ENCODE data around the gene ARHGAP28. TPM values are rescaled to one million over a fixed set of nuclear protein-coding genes. Genes with fewer than 3 reads are reported as not detected.

Gene ARHGAP28
- total and polyA plus RNA-seq, 3 experiments from 2014 or later, result not detected

GRCh38 chr18:6781796-6782195, 52.3 kb downstream of the ARHGAP28 start:
- Histone ChIP-seq H3K4me3 (ENCODE audit: low read length) (no peak overlapping the region), H3K9me3 (ENCODE audit: low read length) (no peaks in the 10 kb centered on the region), H3K36me3 (ENCODE audit: insufficient read depth, low read length) (no peaks in the 10 kb centered on the region), H3K4me1 (ENCODE audit: insufficient read depth, low read length) (no peaks in the 10 kb centered on the region), H3K27ac (ENCODE audit: low read depth, low read length) (no peak overlapping the region), H3K27me3 (ENCODE audit: insufficient read depth, low read length, poor library complexity, severe bottlenecking) (no peaks in the 10 kb centered on the region)
- CTCF ChIA-PET, result no interaction called here
- Mint-ChIP-seq H3K36me3 (no peaks in the 10 kb centered on the region), H3K27ac (no peak overlapping the region), H3K9me3 (peaks cover 1 to 15% (median 11%) of the 10 kb centered on the region in 5 donors), H3K4me1 (no peaks in the 10 kb centered on the region), H3K4me3 (no peak overlapping the region), H3K27me3 (no peaks in the 10 kb centered on the region)
- no peak for DNase-seq
- POLR2A ChIA-PET, result no interaction called here

- H3K36me3 ChIP-seq (ENCODE audit: insufficient read depth, low read length), result no peaks in the 10 kb centered on the region
Measured at GRCh38 chr18:6782861-6783260, 53.3 kb downstream of the ARHGAP28 start.

GRCh38 chr18:6784046-6784445, 54.5 kb downstream of the ARHGAP28 start:
- Histone ChIP-seq H3K36me3 (ENCODE audit: insufficient read depth, low read length) (no peaks in the 10 kb centered on the region), H3K4me1 (ENCODE audit: insufficient read depth, low read length) (no peaks in the 10 kb centered on the region), H3K27ac (ENCODE audit: low read depth, low read length) (no peak overlapping the region), H3K4me3 (ENCODE audit: low read length) (no peak overlapping the region), H3K27me3 (ENCODE audit: insufficient read depth, low read length, poor library complexity, severe bottlenecking) (no peaks in the 10 kb centered on the region), H3K9me3 (ENCODE audit: low read length) (no peaks in the 10 kb centered on the region)
- Mint-ChIP-seq H3K27me3 (no peaks in the 10 kb centered on the region), H3K4me3 (no peak overlapping the region), H3K27ac (no peak overlapping the region), H3K4me1 (no peaks in the 10 kb centered on the region), H3K9me3 (peaks cover 1 to 15% (median 10%) of the 10 kb centered on the region in 5 donors), H3K36me3 (peaks cover 0 to 2% (median 0%) of the 10 kb centered on the region in 3 donors)
- ChIA-PET CTCF (no interaction called here), POLR2A (no interaction called here)
- no peak for DNase-seq

More at GRCh38 chr18:6782861-6783260, 53.3 kb downstream of the ARHGAP28 start:
- Mint-ChIP-seq H3K4me3 (no peak overlapping the region), H3K36me3 (peaks cover 0 to under 1% (median 0%) of the 10 kb centered on the region in 3 donors), H3K27ac (no peak overlapping the region), H3K4me1 (no peaks in the 10 kb centered on the region), H3K27me3 (no peaks in the 10 kb centered on the region), H3K9me3 (peaks cover 1 to 14% (median 8%) of the 10 kb centered on the region in 5 donors)
- H3K4me1 ChIP-seq (ENCODE audit: insufficient read depth, low read length), result no peaks in the 10 kb centered on the region
- no peak for DNase-seq
- no peaks in the 10 kb centered on the region for H3K9me3 ChIP-seq (ENCODE audit: low read length)
- H3K4me3 ChIP-seq (ENCODE audit: low read length), result no peak overlapping the region
- ChIA-PET CTCF (no interaction called here), POLR2A (no interaction called here)
- no peak overlapping the region for H3K27ac ChIP-seq (ENCODE audit: low read depth, low read length)
- no peaks in the 10 kb centered on the region for H3K27me3 ChIP-seq (ENCODE audit: insufficient read depth, low read length, poor library complexity, severe bottlenecking)

- Mint-ChIP-seq H3K36me3 (peaks cover 0 to 2% (median 0%) of the 10 kb centered on the region in 3 donors), H3K27ac (no peak overlapping the region), H3K9me3 (peaks cover 1 to 15% (median 10%) of the 10 kb centered on the region in 5 donors), H3K4me3 (no peak overlapping the region), H3K4me1 (no peaks in the 10 kb centered on the region), H3K27me3 (no peaks in the 10 kb centered on the region)
- ChIA-PET CTCF (no interaction called here), POLR2A (no interaction called here)
- H3K4me1 ChIP-seq (ENCODE audit: insufficient read depth, low read length), result no peaks in the 10 kb centered on the region
- no peaks in the 10 kb centered on the region for H3K9me3 ChIP-seq (ENCODE audit: low read length)
- H3K27ac ChIP-seq (ENCODE audit: low read depth, low read length), result no peak overlapping the region
- H3K27me3 ChIP-seq (ENCODE audit: insufficient read depth, low read length, poor library complexity, severe bottlenecking), result no peaks in the 10 kb centered on the region
- H3K4me3 ChIP-seq (ENCODE audit: low read length), result no peak overlapping the region
- no peak for DNase-seq
- H3K36me3 ChIP-seq (ENCODE audit: insufficient read depth, low read length), result no peaks in the 10 kb centered on the region
Measured at GRCh38 chr18:6785001-6785400, 55.5 kb downstream of the ARHGAP28 start.

- no peak for DNase-seq
- H3K4me3 ChIP-seq (ENCODE audit: low read length), result no peak overlapping the region
- no peaks in the 10 kb centered on the region for H3K4me1 ChIP-seq (ENCODE audit: insufficient read depth, low read length)
- no peak overlapping the region for H3K27ac ChIP-seq (ENCODE audit: low read depth, low read length)
- ChIA-PET CTCF (no interaction called here), POLR2A (no interaction called here)
- Mint-ChIP-seq H3K27me3 (no peaks in the 10 kb centered on the region), H3K9me3 (peaks cover 1 to 19% (median 10%) of the 10 kb centered on the region in 5 donors), H3K4me3 (no peak overlapping the region), H3K4me1 (no peaks in the 10 kb centered on the region), H3K27ac (no peak overlapping the region), H3K36me3 (peaks cover 0 to 2% (median 0%) of the 10 kb centered on the region in 3 donors)
- H3K9me3 ChIP-seq (ENCODE audit: low read length), result no peaks in the 10 kb centered on the region
- no peaks in the 10 kb centered on the region for H3K27me3 ChIP-seq (ENCODE audit: insufficient read depth, low read length, poor library complexity, severe bottlenecking)
- no peaks in the 10 kb centered on the region for H3K36me3 ChIP-seq (ENCODE audit: insufficient read depth, low read length)
Measured at GRCh38 chr18:6785411-6785810, 55.9 kb downstream of the ARHGAP28 start.

GRCh38 chr18:6792391-6792790, 62.9 kb downstream of the ARHGAP28 start:
- H3K9me3 Mint-ChIP-seq, result peaks cover 2 to 12% (median 4%) of the 10 kb centered on the region in 5 donors
- H3K4me1 ChIP-seq (ENCODE audit: insufficient read depth, low read length), result no peaks in the 10 kb centered on the region
- H3K27me3 Mint-ChIP-seq, result no peaks in the 10 kb centered on the region
- H3K36me3 ChIP-seq (ENCODE audit: insufficient read depth, low read length), result no peaks in the 10 kb centered on the region
- DNase-seq, result no peak
- H3K27ac Mint-ChIP-seq, result no peak overlapping the region
- no peaks in the 10 kb centered on the region for H3K27me3 ChIP-seq (ENCODE audit: insufficient read depth, low read length, poor library complexity, severe bottlenecking)
- H3K4me3 Mint-ChIP-seq, result no peak overlapping the region
- H3K36me3 Mint-ChIP-seq, result peaks cover 0 to 2% (median 0%) of the 10 kb centered on the region in 3 donors
- H3K4me1 Mint-ChIP-seq, result no peaks in the 10 kb centered on the region
- CTCF ChIA-PET, result no interaction called here
- H3K27ac ChIP-seq (ENCODE audit: low read depth, low read length), result no peak overlapping the region
- H3K4me3 ChIP-seq (ENCODE audit: low read length), result no peak overlapping the region
- POLR2A ChIA-PET, result no interaction called here
- H3K9me3 ChIP-seq (ENCODE audit: low read length), result no peaks in the 10 kb centered on the region

- CTCF ChIA-PET, result no interaction called here
- H3K4me3 ChIP-seq (ENCODE audit: low read length), result no peak overlapping the region
- H3K27me3 ChIP-seq (ENCODE audit: insufficient read depth, low read length, poor library complexity, severe bottlenecking), result no peaks in the 10 kb centered on the region
- no peaks in the 10 kb centered on the region for H3K36me3 ChIP-seq (ENCODE audit: insufficient read depth, low read length)
- no peaks in the 10 kb centered on the region for H3K4me1 ChIP-seq (ENCODE audit: insufficient read depth, low read length)
- H3K4me3 Mint-ChIP-seq, result no peak overlapping the region
- H3K9me3 Mint-ChIP-seq, result peaks cover 2 to 9% (median 4%) of the 10 kb centered on the region in 5 donors
- H3K36me3 Mint-ChIP-seq, result no peaks in the 10 kb centered on the region
- H3K9me3 ChIP-seq (ENCODE audit: low read length), result no peaks in the 10 kb centered on the region
- no peak overlapping the region for H3K27ac ChIP-seq (ENCODE audit: low read depth, low read length)
- POLR2A ChIA-PET, result no interaction called here
- DNase-seq, result no peak
- no peaks in the 10 kb centered on the region for H3K4me1 Mint-ChIP-seq
- H3K27me3 Mint-ChIP-seq, result no peaks in the 10 kb centered on the region
- no peak overlapping the region for H3K27ac Mint-ChIP-seq
Measured at GRCh38 chr18:6793455-6793854, 63.9 kb downstream of the ARHGAP28 start.

- no peaks in the 10 kb centered on the region for H3K4me1 Mint-ChIP-seq
- no peaks in the 10 kb centered on the region for H3K36me3 Mint-ChIP-seq
- H3K9me3 Mint-ChIP-seq, result peaks cover 2 to 9% (median 4%) of the 10 kb centered on the region in 5 donors
- Histone ChIP-seq H3K27me3 (ENCODE audit: insufficient read depth, low read length, poor library complexity, severe bottlenecking) (no peaks in the 10 kb centered on the region), H3K9me3 (ENCODE audit: low read length) (no peaks in the 10 kb centered on the region), H3K27ac (ENCODE audit: low read depth, low read length) (no peak overlapping the region), H3K4me1 (ENCODE audit: insufficient read depth, low read length) (no peaks in the 10 kb centered on the region), H3K4me3 (ENCODE audit: low read length) (no peak overlapping the region), H3K36me3 (ENCODE audit: insufficient read depth, low read length) (no peaks in the 10 kb centered on the region)
- ChIA-PET POLR2A (no interaction called here), CTCF (no interaction called here)
- DNase-seq, result no peak
- no peaks in the 10 kb centered on the region for H3K27me3 Mint-ChIP-seq
- no peak overlapping the region for H3K4me3 Mint-ChIP-seq
- no peak overlapping the region for H3K27ac Mint-ChIP-seq
Measured at GRCh38 chr18:6793986-6794385, 64.5 kb downstream of the ARHGAP28 start.

- ChIA-PET CTCF (no interaction called here), POLR2A (no interaction called here)
- Mint-ChIP-seq H3K27me3 (no peaks in the 10 kb centered on the region), H3K27ac (peak overlapping the region in 1 of 8 donors; percentile 72), H3K4me3 (no peak overlapping the region), H3K9me3 (peaks cover 6 to 16% (median 7%) of the 10 kb centered on the region in 5 donors), H3K4me1 (no peaks in the 10 kb centered on the region), H3K36me3 (no peaks in the 10 kb centered on the region)
- Histone ChIP-seq H3K9me3 (ENCODE audit: low read length) (no peaks in the 10 kb centered on the region), H3K4me3 (ENCODE audit: low read length) (no peak overlapping the region), H3K36me3 (ENCODE audit: insufficient read depth, low read length) (no peaks in the 10 kb centered on the region), H3K4me1 (ENCODE audit: insufficient read depth, low read length) (no peaks in the 10 kb centered on the region), H3K27ac (ENCODE audit: low read depth, low read length) (no peak overlapping the region), H3K27me3 (ENCODE audit: insufficient read depth, low read length, poor library complexity, severe bottlenecking) (no peaks in the 10 kb centered on the region)
- no peak for DNase-seq
Measured at GRCh38 chr18:6795307-6795706, 65.8 kb downstream of the ARHGAP28 start.
